ENCODE results near the gene MACF1.
"Not testable (repeated sequence)": the region's sequence is repeated elsewhere in the genome, so short reads cannot be mapped to it uniquely, and the experiment has no call there.

The MACF1 gene

GRCh38 chr1:39524171-39524570 lies 319.7 kb downstream of the MACF1 start:
- DNase-seq: no peak

DNA sequence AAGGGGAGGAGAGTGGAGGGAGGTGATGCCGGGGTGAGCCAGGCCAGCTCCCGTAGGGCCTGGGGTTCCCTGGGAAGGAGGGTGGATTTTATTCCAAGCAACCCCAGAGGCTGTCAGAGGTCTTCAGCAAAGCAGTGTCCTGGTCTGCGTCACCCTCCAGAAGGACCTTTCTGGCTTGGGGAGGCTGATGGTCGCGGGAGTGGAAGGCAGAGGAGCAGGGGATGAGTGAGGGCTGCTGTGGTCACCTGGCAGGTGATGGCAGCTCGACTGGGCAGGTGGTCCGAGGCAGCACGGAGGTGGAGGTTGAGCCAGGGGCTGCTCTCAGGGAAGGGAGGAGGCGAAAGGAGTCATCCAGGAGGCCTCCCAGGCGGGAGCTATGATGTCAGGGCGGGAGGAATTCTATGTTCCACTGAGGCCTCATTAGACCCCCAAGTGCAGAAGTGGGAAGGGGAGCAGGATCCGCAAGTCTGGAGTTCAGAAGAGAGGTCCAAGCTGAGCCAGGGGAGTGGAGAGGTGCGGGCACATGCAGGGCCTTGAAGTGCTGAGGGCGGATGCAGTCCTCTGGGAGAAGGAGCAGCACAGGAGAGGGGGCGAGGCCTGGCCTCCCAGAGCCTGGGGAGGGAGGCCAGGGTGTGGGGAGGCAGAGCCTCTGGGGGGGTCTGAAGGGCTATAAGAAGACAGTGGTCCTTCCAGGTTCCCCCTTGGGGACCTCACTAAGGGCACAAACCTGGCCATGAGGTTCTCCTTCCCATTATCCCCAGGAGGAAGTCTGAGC lies 320.3 kb downstream of the MACF1 start:
- DNase-seq: no peak

- DNase-seq: no peak
Observed at GRCh38 chr1:39525366-39526165, 321.1 kb downstream of the MACF1 start.

DNA sequence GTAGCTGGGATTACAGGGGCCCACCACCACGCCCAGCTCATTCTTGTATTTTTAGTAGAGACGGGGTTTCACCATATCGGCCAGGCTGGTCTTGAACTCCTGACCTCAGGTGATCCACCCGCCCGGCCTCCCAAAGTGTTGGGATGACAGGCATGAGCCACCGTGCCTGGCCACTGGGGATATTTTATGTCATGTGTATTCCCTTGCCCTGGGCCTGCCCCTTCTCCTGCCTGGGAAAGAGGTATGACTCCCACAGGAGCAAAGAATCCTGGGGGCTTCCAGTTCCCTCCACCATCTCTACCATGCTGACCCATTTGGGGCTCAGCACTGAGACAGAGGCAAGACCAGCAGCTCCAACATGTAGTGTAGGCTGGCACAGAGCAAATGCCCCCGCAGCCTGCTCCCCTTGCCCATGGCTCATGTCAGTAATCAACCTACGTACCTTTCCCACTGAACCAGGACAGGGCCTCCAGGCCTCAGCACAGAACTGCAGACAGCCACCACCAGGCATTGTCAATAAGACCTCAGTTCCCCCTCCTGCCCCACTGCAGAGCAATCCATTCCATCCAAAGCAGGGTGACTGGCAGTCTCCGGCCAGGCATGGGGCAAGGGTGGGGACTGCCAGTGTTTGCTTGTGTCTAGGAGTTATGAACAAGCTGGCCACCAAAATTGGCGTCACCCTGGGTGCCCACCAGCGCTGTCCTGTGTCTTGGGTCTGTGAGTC lies 322.1 kb downstream of the MACF1 start:
- no peak for DNase-seq

GRCh38 chr1:39527190-39527579 lies 322.7 kb downstream of the MACF1 start:
- DNase-seq: not testable (repeated sequence)

DNA sequence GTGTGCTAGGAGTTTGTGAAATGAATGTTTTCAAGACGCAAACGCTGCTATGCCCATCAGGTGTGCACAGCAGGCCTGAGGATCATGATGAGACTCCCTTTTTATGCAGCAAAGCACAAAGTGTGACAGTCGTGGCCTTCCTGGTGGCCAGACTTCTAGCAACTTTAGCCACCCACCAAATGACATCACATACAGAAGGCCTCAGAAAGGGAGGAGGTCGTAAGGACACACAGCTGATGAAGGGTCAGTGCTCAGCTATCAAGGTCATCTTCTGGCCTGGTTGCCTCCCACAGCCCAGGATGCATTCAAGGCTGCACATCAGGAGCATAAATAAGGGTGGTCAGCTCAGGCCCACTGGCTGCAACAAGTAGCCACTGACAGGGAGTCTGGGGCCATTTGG lies 323.6 kb downstream of the MACF1 start:
- DNase-seq: no peak

- no peak for DNase-seq
Observed at GRCh38 chr1:39529901-39530535, 325.5 kb downstream of the MACF1 start.

DNA sequence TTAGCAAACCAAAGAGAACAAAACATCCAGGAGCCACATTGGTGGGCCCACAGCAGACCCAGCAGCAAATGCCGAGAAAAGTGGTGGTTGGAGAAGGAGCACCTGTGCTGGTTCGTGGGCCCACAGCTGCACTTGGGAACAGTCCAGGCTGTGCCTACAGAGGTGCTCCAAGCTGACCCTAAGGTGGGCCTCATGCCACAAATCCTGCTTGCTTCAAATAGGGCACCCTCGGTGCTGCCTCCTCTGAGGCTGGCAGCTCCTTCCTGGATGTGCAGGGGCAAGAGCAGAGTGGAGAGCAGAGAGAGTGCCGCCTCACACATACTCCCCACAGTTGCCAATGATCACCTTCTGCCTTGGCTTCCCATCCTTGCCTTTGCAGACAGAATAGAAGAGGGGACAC lies 327.0 kb downstream of the MACF1 start:
- DNase-seq: no peak

- no peak for DNase-seq
Observed at GRCh38 chr1:39533442-39533841, 328.9 kb downstream of the MACF1 start.
